DMS 273 (cell line): ENCODE measurements around the gene ONECUT3.
"Not testable (repeated sequence)": the region's sequence is repeated elsewhere in the genome, so short reads cannot be mapped to it uniquely, and the experiment has no call there.

Experiments used
- DNase-seq: peaks from one replicate; lab custom pipeline; 2025; ENCODE audit not compliant: unreplicated experiment; lab: John Stamatoyannopoulos, UW

ONECUT3 gene

DNA sequence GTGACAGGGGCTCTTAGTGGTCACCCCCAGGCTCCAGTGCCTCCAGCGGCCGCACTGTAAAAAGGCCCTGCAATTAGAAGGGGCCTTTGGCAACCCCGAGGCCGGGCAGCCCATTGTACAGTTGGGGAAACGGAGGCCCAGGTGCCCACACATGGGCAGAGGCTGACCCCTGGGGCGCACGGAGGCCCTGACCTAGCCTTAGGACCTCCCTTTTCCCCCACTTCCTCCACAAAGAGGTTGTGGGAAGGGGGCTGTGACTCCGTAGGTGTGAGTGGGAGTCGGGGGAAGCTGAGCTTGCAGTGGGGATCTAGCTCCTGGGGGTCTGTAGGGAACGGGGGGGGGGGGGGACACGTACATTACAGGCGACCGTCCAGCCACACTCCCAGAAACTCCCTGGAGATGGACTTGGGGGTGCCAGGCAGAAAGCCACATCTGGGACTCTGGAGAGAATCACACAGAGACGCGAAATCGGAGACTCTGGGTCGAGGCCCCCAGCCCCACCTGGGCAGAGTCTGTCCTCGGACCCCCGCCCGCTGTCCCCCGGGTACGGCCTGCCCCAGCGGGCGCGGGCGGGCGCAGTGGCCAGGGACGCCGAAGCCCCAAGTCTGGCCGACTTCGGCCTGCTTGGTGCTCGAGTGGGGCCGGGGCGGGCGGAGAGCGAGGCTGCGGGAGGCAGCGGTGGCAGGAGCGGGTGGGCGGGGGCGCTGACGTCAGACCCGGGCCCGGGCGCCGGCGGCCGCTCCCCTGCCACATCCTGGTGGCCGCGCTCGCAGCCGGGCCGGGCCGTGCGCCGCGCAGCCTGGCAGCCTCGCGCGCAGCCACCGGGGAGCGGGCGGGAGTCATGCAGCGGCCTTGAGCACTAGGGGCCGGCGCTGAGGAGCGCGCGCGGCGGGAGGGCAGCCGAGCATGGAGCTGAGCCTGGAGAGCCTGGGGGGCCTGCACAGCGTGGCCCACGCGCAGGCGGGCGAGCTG is at the start of gene ONECUT3:
Gene ONECUT3 (plus strand): TSS at position 750 of the 972 bp plus-strand sequence. CDS start 157 bp downstream, at position 907.
- DNase-seq: peak; percentile 74

DNA sequence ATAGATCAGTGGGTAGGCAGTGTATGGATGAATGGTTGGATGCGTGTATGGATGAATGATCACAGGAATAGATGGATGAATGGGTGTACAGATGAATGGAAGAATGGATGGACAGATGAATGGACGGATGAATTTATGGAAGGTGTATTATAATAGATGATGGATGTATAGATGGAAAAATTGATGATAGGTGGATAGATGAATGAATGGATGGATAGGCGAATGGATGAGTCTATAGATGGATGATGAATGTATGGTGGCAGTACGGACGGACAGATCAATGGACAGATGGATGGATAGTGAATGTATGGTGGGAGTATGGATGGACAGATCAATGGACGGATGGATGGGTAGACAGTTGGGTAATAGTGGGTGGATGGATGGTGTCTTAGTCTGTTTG is 49.0 kb upstream of the ONECUT3 start:
- no peak for DNase-seq

DNA sequence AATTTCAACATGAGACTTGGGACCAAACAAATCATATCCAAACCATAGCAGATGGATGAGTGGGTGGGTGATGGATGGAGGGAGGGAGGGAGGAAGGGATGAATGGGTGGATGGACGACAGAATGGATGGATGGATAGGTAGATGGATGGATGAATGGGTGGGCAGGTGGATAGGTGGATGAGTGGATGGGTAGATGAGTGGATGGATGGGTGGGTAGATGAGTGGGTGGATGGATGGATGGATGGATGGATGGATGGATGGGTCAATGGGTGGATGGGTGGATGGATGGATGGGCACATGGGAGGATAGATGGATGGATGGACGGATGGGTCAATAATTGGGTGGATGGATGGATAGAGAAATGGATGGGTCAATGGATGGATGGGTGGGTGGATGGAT is 47.9 kb upstream of the ONECUT3 start:
- no peak for DNase-seq

DNA sequence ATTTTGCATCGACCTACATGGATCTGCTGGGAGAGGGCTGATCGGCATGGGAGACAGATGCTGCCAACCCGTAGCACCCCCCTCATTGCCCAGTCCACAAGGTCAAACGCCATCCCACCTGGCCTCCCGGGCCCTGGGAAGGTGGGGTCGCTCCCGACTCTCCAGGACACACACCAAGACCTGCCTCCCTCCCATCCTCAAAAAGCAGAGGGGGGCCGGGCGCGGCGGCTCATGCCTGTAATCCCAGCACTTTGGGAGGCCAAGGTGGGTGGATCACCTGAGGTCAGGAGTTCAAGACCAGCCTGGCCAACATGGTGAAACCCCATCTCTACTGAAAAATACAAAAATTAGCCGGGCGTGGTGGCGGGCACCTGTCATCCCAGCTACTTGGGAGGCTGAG is 46.7 kb upstream of the ONECUT3 start:
- not testable (repeated sequence) for DNase-seq

DNA sequence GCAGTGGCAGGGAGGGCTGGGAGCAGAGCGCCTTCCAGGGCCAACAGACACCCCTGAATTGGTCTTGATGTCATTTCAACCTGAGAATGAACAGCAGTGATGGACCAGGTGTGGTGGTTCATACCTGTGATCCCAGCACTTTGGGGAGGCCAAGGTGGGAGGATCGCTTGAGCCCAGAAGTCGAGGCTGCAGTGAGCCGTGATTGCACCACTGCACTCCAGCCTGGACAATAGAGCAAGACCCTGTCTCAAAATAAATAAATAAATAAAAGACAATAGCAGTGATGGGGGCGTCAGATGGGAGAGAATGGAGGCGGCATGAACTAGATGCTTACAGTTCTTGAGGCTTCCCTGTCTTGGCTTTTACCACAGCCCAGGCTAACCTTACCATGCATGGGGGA is 46.1 kb upstream of the ONECUT3 start:
- no peak for DNase-seq

DNA sequence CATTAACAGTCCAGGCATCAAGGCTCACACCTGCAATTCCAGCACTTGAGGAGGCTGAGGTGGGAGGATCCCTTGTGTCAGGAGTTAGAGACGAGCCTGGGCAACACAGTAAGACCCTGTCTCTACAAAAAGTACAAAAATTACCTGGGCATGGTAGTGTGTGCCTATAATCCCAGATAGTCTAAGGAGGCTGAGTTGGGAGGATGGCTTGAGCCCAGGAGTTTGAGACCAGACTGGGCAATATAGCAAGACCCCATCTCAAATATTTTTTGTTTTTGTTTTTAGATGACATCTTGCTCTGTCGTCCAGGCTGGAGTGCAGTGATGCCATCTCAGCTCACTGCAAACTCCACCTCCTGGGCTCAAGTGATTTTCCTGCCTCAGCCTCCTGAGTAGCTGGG is 40.1 kb upstream of the ONECUT3 start:
- DNase-seq: no peak

DNA sequence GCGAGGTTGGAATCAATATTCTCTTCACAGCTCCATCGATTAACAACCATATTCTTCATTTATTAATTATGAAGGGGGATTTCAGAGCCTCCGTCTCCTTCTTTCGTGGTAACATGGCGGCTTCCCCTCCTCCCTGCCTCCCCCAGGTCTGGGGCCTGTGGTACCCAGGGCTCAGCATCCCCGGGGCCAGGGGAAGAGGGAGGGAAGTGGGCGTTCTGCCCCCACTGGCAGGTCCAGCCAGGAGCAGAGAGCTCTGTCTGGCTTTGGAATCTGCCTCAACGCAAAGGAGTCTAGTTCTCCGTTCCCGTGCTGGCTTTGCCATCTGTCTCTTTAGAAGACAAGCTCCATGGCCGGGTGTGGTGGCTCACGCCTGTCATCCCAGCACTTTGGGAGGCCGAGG is 37.8 kb upstream of the ONECUT3 start:
- DNase-seq: peak; percentile 47

DNA sequence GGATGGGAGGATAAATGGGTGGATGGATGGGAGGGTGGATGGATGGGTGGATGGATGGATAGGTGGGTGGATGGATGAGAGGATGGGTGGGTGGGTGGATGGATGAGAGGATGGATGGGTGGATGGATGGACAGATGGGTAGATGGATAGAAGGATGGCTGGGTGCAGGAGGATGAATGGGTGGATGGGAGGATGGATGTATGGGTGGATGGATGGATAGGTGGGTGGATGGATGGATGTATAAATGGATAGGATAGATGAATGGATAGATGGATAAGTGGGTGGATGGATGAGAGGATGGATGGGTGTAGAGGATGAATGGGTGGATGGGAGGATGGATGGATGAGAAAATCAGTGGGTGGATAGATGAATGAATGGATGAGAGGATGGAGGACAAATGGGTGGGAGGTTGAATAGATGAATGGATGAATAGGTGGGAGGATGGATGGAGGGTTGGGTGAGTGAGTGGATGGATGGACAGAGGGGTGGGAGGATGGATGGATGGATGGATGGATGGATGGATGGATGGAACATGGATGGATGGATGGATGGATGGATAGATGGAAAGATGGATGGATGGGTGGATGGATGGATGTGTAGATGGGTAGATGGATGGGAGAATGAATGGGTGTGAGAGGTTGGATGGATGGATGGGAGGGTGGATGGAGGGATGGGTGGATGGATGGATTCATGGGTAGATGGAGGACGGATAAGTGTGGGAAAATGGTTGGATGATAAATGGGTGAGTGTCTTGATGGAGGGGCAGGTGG is 35.9 kb upstream of the ONECUT3 start:
- no peak for DNase-seq

DNA sequence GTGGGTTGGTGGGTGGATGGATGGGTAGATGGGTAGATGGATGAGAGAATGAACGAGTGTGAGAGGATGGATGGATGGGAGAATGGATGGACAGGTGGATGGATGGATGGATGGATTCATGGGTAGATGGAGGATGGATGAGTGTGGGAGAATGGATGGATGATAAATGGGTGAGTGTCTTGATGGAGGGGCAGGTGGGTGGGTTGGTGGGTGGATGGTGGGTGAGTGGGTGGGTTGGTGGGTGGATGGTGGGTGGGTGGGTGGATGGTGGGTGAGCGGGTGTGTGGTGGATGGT is 35.4 kb upstream of the ONECUT3 start:
- DNase-seq: no peak

DNA sequence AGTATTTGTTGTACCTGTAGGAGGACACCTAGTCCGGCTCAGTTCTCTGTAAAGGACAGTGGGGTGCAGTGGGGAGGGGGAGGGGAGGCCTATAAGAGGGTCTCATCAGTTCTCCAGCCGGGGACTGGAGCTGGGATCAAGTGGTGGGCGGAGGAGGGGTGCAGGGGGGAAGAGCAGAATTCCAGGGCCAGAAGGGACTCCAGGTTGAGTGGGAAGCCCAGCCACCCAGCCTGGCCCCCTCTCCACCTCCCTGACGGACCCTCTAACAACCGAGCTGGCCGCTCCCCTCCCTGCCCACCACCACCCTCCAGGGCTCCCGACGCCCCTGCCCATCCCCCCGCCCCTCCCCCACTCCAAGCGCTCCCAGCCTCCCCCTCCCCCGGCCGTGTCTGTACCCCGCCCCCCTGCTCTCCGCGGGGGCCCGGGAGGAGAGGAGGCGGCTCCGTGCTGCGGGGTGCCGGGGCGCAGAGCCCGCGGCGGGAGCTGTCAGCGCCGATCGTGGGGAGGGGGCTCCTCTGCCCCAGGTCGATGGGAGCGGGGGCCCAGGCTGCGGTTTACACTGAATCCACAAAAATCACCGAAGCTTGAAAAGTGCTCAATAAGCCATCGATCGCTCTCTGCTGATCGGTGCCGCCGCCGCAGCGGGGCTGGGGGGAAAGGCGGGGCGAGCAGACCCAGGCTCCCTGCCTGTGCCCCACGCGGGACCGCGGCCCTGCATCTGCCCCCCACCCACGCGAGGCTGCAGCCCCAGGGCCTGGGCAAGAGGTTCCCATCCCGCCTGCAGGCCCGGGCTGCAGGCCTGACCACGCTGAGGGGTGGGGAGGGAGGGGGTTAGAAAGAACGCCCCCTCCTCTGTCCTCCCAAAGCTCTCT is 34.6 kb upstream of the ONECUT3 start:
- no peak for DNase-seq

DNA sequence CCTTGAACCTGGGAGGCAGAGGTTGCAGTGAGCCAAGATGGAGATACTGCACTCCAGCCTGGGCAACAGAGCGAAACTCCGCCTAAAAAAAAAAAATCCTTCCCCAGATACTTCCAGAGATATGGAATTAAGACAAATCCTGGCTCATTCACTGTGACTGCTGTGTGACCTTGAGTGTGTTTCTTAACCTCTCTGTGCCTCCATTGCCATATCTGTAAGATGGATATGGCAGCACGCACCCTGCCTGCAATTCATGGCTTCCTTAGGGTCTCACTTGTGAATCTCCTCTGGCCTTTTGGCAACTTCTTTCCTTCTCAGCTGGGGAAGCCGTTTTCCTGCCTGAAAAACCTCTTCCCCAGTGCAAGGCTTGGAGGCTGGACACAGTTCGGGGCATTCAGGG is 33.8 kb upstream of the ONECUT3 start:
- no peak for DNase-seq

DNA sequence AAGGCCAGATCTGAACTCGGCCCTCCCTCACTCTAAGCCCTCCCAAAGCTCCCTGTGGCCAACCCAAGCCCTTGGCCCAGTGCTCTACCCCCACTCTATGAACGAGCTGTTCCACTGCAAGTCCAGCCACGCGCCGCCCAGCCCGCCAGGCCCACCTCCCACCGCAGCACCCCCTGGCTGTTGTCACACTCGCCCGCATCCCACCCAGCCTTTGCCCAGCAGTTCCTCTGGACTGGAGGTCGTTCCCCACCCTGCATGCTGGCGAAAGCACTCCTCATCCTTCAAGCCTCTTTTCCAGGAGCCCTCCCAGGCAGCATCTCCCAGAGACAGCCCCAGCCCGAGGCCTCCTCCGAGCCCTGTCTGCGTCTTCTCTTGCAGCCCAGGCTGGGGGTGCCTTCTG is 33.1 kb upstream of the ONECUT3 start:
- DNase-seq: no peak

DNA sequence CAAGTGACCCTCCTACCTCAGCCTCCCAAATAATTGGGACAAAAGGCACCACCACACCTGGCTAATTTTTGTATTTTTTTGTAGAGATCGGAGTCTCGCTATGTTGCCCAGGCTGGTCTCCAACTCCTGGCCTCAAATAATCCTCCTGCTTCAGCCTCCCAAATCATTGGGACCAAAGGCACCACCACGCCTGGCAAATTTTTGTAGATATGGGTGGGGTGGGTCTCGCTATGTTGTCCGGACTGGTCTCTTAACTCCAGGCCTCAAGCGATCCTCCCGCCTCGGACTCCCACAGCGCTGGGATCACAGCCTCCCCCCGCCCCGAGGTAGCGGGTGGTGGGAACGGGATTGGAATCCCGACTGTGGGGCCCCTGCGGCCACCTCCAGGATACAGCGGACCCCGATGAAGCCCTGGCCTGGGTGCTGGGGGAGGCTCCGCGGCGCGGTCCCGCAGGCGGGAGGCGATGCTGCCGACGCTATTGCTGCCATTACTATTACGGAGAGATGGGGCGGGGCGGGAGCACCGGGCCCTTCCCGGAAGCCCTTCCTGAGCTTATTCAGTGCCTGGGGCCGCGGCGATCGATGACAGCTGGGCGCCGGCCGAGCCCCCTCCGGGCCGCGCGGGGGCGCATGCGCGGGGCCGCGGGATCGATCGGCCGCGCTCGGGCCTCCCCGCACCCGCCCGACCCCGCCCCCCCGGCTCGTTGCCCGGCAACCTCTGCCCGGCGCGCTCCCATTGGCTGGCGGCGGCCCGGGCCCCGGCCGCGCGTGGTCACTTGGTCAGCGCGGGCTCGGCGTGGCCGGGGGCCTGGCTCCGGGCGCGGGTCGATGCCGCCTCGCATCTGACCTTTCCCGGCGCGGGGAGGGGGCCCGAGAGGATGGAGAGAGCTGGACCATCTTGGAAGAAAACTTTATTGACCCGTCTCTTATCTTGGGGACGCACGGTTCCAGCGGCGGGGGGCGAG is 27.9 kb upstream of the ONECUT3 start:
- DNase-seq: peak; percentile 74

DNA sequence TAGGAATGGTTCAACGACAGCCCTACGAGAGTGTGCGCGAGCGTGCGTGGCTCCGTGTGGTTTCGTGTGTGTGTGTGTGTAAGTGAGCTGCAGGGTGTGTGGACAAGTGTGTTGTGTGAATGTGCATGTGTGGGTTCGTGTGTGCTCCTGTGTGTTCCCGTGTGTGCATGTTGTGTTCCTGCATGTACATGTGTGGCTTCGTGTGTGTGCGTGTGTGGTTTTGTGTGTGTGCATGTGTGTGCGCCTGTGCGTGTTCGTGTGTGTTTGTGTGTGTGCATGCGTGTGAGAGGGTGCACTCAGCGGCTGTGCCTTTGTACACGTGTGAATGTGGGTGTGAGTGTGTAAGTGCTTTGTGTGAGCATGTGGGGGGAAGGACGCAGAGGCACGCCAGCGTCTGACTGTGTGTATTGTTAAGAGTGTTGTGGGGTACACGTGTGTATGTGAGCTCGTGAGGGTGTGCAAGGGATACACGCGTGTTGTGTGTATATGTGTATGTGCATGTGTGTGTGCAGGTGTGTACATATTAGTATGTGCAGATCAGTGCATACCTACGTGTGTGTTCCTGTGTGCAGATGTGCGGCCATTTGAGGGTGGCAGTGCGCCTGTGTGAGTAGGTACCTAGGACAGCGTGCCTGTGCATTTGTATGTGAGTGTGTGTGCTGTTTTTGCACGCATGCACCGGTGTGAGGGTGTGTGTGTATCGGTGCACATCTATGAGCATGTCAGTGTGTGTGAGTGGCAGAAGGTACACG is 24.3 kb upstream of the ONECUT3 start:
- no peak for DNase-seq

DNA sequence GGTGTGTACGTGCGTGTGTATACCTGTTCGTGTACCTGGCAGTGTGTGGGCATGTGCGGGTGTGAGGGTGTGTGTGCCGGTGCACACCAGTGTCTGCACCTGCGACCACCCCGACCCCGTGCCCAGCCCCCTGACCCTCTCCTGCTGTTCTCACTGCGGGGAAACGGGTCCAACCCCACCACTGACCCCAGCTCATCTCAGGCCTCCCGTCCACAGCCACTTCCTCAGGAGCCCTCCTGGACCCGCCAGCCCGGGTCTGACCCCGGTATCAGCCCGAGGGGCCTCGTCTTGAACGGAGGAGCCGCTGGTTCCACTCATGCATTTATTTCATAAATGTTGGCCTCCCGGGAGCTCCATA is 23.8 kb upstream of the ONECUT3 start:
- no peak for DNase-seq

DNA sequence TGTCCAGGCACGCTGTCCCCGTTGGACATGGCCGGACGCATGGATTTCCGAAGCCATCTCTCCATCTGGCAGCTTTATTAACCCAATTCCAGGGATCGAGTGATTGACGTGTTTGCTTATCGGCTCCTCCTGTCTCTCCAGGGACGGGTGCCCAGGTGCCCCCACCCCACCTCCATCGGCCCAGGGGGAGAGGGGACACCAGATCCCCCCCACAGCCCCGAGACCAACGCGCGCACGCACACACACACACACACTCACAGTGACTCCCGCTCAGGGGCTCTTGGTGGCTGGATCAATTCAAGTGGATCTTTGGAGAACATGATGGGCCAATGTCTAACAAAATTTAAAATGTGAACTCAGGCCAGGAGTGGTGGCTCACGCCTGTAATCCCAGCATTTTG is 23.1 kb upstream of the ONECUT3 start:
- DNase-seq: no peak

DNA sequence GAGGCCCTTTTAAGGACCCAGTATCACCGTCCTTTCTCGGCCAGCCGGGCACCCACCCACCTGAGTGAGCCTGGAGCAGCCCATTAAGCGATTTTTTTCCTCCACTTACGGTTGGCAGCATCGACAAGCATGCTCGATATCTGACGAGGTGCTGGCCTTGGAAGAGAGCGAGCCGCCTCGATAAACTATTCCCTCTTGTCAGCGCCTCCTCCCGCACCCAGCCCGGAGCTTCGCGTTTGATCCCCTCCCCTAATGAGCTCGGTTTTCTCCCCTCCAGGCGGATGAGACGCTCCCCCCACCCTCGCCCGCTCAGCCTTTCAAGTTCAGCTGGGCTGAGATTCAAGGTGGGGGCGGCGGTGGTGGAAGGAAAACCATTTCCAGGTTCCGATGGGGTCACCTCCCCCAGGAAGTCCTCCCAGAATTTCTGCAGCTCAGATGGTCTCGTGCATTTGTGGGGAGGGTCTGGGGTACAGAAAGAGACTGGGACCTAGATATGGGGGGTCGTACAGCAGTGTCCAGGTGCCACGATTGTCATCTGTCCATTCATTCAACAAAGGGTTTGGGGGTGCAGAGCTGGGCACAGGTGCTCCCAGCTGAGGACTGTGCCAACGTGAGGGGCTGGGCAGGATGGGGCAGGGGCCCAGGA is 18.9 kb upstream of the ONECUT3 start:
- DNase-seq: no peak

DNA sequence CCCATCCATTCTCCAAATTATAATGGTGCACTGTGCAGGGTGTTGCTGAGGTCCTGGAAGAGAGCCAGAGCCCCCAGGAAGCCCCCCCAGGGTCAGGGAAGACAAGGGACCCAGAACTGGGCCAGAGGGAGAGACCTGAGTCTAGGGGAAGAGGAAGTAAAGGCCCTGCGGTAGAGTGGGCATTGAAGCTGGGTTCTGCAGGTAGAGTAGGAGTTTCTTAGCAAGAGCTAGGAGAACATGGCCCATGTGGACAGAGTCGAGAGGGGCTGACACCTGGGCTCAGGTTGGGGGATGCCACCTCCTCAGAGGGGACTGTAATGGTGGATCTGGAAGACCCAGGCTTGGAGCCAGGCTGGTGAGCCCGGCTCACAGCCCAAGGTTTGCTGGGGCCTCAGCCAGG is 17.0 kb upstream of the ONECUT3 start:
- DNase-seq: no peak

DNA sequence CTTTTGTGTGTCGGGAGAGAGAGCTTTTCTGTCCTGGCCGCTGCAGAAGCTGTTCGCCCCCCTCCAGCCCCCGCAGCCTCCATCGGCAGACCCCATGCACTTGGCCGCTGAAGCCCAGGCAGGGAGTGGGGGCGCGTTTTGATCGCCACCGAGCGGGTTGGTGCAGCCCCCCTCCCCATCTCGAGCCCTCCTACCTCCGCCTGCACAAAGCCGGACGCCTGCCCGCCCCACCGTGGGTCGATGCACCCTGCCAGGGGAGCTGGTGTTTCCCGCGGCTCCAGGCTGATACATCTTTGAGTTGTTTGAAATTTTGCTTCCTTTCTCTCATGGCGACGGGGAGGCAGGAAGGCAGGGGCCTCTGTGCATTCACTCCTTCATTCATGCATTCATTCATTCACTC is 16.4 kb upstream of the ONECUT3 start:
- DNase-seq: no peak
